ENCODE results near the gene SORBS1.

- no peak for TF ChIP-seq EZH2 (IDR thresholded peaks at IDR 0.05; ENCODE audit: borderline replicate concordance)
- TF ChIP-seq CTCF (IDR thresholded peaks at IDR 0.05; ENCODE audit: poor library complexity): no peak
These were observed 75.9 kb downstream of the SORBS1 start for GRCh38 chr10:95485056-95485844.

All from hepatocyte (in vitro differentiated cells).